Activated naive CD4-positive, alpha-beta T cell treated with anti-CD3 and anti-CD28 coated beads, Interleukin-2, amount 50 U/mL, for 16 hours (primary cell): ENCODE data around the gene COPS4.
"Not testable (repeated sequence)": the region's sequence is repeated elsewhere in the genome, so short reads cannot be mapped to it uniquely, and the experiment has no call there.

Experiments used
- DNase-seq: peaks from one replicate; pipeline ENCODE4 v3.0.0-alpha.2; 2020

Gene COPS4

DNA sequence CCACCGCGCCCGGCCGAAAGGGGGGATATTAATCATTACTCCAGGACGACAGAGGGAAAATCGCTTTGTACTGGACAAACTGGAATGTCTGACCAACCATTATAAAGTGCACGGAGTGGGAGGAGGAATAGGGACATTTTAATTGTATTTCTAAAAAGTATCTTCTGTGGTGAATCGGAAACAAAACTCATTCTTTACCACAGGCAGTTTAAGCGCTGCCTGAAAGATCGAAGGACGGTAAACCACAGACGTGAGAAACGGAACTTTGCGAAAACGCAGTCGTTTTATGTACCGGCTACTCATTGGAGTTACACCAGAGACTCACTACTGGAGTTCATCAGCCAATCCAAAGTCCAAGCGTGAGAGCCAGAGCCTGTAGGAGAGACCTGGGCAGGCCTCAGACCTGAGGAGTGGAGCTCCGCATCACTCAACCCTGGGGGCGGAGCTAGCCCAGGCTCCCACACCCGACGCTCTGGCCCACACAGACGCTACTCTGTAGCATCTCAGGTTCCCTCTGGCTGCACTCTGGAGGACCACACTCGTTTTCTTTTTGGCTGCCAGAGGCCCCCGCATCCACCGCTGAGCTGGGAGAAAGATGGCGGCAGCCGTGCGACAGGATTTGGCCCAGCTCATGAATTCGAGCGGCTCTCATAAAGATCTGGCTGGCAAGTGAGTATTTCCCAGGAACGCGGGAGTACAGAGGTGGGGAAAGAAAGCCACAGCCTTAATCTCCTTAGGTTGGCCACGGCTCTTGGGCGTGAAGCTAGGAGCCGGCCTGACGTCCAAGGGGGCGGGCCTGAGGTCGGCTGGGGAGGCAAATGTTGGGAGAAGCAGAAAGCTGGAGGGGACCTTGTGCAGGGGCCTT, at the start of gene COPS4:
COPS4 (plus strand) TSS at position 554 of the 865 bp plus-strand sequence; CDS start at position 596, 42 bp downstream.
- DNase-seq: peak; percentile 96

GRCh38 chr4:82987519-82987918, 47.5 kb upstream of the COPS4 start:
- DNase-seq: not testable (repeated sequence)

DNA sequence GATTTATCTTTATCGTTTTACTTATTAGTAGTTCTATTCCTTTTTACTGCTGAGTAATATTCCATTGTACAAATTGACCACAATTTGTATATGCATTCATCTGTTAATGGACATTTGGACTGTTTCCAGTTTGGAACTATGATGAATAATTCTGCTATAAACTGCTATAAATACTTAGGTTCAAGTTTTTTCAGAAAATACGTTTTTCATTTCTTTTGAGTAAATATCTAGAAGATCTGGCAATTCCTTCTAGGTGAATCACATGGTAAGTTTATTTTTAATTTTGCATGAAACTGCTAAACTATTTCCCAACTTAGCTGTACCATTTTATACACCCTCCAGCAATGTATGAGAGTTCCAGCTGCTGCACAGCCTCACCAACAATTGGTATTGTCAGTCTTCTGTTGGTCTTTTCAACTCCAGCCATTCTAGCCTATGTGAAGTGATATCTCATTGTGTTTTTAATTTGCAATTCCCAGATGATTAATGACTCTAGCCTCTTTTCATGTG, 46.6 kb upstream of the COPS4 start:
- no peak for DNase-seq

- DNase-seq: no peak
Measured at GRCh38 chr4:82989575-82990429, 45.2 kb upstream of the COPS4 start.

DNA sequence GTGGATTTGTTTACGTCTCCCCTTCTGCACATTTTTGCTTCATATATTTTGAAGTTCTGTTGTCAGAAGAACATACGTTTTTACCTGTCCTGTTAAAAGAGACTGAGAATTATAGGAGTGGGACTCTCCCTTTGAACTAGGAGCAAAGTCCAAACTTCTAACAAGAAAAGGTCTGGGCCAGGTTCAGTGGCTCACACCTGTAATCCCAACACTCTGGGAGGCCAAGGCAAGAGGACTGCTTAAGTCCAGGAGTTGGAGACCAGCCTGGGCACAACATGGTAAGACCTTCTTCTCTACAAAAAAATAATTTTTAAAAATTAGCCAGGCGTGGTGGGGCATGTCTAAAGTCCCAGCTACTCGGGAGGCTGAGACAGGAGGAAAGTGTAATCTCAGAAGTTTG, 40.1 kb upstream of the COPS4 start:
- no peak for DNase-seq

DNA sequence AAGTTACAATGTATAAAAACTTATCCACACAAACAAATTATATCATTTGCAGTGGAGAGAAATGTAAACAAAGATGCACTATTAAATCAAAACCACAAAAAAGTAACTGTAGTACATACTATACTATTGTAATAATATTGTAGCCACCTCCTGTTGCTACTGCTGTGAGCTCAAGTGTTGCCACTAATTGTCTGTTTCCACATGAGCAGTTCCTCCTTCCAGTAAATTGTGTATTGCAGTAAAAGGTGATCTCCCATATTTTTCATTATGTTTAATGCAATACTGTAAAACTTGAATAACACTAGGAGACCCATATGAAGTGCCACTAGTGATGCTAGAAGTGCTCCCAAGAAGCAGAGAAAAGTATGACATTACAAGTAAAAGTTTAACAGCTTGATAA, 36.1 kb upstream of the COPS4 start:
- DNase-seq: no peak

GRCh38 chr4:83002329-83002728, 32.7 kb upstream of the COPS4 start:
- no peak for DNase-seq

DNA sequence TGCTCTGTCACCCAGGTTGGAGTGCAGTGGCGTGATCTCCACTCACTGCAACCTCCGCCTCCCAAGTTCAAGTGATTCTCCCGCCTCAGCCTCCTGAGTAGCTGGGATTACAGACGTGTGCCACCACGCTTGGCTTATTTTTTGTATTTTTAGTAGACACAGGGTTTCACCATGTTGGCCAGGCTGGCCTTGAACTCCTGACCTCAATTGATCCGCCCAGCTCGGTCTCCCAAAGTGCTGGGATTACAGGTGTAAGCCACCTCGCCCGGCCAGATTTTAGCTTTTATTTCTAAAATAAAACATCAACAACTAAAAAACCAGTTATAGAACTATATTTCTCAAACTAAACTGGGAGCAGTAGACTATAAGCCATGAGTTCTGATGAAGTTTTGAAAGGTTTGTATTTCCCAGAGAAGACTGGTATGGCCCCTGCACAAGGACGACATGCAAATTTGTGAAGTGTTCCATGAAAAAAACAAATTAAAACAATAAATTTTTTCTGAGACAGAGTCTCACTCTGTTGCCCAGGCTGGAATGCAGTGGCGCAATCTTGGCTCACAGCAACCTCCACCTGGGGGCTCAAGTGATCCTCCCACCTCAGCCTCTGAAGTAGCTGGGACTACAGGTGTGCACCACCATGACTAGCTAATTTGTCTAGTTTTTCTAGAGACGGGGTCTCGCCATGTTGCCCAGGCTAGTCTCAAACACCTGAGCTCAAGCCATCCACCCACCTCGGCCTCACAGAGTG, 31.8 kb upstream of the COPS4 start:
- not testable (repeated sequence) for DNase-seq

- no peak for DNase-seq
Measured at GRCh38 chr4:83009529-83009928, 25.5 kb upstream of the COPS4 start.

DNA sequence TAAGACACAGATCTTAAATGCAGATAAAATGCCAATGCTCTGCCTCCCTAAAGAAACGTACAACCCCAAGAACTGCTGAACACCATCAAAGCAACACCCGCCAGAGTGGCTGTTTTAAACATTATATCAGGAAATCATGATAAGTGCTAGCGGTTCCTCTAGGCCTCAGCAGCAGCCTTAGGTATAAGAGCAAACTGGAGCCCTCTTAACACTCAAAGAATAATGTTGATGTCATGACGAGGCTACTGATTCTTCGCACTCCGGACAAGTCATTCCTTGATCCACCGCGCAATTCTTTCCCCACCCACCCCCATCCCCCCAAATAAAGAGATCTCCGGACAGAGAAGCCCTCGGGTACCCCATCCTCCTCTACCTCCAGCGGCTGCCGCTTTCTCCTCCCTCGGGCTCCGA, 24.9 kb upstream of the COPS4 start:
- DNase-seq: no peak

DNA sequence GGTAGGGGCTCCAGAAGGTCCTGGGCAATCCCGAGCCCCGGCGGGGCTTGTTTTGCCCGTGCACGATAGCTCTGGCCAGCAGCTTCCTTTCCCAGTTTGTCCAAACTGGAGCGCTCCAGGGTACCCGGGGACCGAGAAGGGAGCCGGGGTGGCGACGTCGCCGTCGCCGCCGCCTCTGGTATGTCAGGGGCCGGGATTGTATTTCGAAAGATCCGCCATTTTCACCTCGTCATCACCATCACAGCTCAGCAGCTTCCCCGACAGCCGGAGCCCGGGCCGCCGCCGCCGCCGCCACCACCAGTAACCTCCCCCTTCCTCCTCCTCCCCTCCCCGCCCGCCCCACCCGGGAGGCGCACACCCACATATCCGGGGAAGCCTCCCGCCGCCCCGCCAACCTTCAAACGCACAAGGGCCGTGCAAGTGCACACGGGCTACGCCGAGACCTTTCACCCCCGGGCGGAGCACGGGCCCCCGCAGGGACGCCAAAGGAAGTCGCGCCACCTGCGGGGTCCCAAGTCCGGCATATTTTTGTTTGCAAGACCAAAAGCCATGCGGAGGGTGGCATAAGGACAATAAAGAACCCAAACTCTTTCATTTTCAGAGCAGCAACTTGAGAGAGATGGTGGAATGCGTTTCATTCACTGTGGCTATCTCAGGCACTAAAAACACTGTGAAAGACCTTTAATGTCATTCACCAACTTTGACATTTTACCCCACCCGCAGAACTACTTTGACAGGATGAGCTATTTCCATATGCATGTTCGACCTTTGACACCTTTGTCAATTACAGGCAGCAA, 24.3 kb upstream of the COPS4 start, which contains the start of gene LIN54:
LIN54 (minus strand) TSS at position 302 of the 797 bp plus-strand sequence. CDS start 25,979 bp downstream, outside the sequence.
- DNase-seq: peak; percentile 84

GRCh38 chr4:83011689-83012199, 23.2 kb upstream of the COPS4 start:
- DNase-seq: no peak

- DNase-seq: peak; percentile 20
Measured at GRCh38 chr4:83012200-83012686, 22.7 kb upstream of the COPS4 start.

- DNase-seq: peak; percentile 96
Measured at GRCh38 chr4:83012687-83013419, 22.1 kb upstream of the COPS4 start.

GRCh38 chr4:83013420-83013867, 21.5 kb upstream of the COPS4 start:
- no peak for DNase-seq

DNA sequence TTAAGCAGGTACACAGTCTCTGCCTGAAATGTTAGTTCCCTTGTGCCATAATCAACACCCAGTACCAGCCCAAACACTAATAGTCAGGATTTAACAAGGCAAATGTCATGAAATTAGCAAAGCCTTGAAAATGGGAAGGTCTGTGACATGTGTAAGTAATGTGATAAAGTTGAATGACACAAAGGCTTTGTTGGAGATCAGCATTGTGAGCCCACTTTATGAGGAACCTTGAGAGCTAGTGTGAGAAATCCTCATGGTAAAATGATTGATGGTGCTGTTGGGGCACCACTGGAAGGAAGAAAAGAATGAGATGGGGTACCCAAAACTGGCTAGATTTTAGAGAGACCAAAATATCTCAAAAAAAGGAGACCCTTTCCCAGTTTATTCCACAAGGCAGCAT, 21.1 kb upstream of the COPS4 start:
- DNase-seq: no peak

DNA sequence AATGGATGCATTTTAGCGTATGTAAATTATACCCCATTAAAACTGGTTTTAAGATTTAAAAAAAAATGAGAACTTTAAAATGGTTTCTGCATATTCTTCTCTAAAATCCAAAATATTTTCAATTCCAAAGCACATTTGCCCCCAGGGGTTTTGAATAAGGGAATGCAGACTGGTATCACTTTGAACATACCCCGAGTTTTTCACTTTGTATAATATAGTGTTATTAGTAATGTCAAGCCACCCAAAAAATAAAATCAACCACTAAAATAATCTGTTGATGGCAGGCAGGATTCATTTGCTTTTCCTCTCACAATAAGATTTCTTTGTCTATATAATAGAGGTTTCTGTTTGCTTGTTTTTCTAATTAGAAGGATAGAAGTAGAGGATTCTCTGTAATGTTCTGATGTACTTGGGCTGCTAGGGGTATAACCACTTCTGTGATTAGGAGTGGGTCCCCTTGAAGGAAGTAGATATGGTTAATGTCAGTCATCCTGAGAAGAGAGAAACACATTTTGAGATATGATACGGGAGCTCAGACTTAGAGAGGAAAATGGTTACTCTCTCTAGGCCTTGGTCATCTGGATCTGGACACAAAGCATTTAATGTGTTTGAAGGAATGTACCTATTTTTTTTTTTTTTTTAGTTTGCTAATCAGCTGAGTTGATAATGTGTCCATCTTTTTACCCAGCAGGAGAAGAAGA, 15.0 kb upstream of the COPS4 start:
- no peak for DNase-seq

DNA sequence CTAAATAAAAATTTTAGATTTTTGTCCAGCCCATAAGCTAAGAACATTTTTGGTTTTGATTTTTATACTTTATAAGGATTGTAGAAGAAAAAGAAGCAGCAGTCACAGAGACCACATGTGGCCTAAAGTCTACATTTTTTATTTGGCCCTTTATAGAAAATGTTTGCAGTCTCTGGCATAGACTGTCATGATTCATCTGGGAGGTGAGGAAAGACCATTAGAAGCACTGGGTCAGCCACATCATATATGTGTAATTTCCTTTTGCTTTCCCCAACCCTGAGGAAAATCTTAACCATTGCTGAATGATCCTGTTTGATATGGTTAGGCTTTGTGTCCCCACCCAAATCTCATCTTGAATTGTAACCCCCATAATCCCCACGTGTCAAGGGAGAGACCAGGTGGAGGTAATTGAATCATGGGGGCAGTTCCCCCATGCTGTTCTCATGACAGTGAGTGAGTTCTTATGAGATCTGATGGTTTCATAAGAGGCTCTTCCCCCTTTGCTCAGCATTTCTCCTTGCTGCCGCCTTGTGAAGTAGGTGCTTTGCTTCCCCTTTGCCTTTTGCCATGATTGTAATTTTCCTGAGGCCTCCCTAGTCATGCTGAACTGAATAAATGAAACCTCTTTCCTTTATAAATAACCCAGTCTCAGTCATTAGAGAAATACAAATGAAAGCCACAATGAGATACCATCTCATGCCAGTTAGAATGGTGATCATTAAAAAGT, 12.1 kb upstream of the COPS4 start:
- no peak for DNase-seq

DNA sequence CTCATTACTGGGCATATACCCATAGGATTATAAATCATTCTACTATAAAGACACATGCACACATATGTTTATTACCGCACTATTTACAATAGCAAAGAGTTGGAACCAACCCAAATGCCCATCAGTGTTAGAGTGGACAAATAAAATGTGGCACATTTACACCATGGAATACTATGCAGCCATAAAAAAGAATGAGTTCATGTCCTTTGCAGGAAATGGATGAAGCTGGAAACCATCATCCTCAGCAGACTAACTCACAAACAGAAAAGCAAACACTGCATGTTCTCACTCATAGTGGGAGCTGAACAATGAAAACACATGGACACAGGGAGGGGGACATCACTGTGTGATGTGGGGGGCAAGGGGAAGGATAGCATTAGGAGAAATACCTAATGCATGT, 11.4 kb upstream of the COPS4 start:
- DNase-seq: not testable (repeated sequence)
